GM04503 (cell line): Measurements from ENCODE around the gene FXYD6.

Source experiments
- DNase-seq: peaks from one replicate; pipeline ENCODE4 v3.0.0-alpha.2; 2012; ENCODE audit warnings: low read depth

Gene FXYD6

DNA sequence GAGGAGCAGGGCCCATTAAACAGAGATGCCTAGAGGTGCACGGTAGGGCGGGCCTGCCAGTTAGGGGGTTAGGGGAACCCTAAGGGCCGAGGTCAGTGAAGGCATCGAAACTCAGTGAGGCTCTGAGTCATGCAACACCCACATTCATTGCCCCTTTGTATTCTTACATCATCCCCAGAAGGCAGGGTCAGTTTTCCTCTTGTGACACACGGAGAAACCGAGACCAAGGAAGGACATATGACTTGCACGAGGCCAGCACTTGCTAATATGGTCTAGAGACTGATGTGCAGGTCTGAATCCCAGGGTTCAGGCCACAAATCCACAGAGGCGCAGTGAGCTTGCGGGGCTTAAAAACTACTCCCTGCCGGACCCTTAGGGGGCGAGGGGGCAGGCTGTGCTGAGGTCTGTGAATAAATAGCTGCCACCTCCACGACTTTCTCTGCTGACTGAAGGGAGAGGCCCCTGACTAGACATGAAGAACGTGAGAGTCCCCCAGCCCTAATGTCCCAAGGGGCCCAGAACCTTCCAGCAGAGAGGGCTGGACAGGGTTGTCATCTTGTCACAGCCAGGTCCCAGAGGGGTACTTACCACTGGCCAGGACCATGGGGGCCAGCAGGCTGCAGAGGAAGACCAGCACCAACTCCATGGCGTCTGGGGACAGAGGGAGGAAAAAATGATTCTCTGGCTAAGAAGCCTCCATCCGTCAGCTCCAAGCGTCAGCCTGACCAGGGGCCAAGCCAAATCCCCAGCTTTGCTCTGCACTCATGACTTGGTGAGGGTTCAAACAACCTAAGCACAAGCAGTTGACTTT lies 34.1 kb downstream of the FXYD6 start:
- DNase-seq, result no peak

DNA sequence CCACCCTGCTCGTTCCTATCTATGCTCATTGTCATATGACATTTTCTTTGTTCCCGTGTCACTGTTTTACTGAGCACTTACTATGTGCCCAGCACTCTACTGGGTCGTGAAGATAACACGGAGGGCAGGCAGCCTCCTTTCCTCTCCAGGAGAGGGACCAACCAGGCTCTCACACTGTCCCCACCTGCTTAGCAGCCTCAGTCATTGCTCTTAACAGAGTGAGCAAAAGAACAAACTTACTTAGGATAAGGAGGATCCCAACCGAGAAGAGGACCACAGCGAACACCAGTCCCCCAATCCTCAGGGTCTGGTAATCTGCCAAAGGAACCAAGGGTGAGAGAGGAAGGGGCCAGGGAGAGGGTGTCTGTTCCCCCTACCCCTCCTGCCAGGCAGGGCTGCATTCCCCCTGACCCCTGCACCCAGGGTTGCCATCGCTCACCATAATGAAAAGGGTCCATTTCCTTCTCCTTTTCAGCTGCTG lies 34.9 kb downstream of the FXYD6 start:
- no peak for DNase-seq

DNA sequence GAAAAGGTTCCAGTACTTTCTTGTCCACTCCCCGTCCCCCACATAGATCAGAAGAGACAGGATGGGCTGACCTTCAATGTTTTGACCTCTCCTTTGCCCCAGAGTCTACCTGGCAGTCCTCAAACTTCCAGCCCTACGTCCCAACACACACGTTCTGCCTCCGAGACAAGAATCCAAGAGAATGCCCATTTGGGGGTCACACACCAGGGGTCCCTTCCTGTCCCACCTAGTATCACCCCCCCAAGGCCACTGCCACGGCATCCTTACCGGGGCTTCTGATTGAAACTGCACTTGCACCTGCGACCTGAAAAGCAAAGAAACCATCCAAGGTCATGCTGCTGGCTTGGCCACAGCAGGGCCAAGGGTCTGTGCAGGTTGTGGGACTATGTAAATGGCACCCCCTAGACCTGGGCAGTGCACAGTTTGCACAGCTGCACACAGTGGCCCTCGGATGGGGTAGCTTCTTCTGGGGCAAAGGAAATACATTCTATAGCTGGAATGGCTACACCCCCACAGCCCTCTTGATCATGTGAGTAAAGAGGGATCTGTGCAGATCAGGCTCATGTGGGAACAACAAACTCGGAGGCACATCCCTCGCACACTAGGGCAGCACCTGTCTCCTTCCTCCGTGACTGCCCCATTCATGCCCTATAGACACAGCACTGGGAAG lies 35.4 kb downstream of the FXYD6 start:
- DNase-seq, result no peak

DNA sequence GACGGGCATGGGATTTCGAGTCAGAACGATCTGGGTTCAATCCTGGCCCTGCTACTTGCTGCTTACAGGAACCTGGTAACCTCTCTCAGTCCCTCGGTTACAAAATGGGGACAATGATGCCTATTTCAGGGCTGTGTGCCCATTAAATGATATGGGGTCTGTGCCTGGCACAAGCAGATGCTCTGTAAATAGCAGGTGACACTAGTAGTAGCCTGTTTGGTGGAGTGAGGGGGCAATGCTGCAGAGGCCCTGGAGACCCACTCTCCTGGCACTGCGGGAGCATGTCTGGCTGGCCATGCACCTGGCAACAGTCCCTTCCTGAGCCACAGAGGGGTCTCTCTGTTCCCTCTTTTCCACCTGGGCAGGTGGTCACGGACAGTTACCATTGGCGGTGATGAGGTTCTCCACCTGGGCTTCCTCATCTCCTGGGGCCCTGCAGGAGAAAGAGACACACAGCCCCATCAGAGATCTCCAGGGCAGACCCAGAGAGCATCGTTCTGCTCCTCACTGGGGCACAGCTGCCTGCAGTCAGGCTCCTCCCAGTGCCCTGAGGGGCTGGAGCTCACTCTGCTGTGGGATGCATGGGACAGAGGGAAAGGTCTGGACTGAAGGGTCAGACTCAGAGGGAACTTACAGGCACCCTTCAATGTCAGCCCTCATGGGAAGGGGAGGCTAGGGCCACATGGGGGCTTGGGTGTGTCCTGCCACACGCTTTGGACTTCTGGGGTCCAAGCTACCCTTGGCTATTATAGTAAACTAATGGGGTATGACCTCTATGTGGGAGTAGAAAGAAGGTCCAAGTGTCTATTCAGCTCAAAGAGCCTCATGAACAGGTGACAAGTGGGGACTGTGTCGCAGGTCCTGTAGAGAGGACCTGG lies 36.3 kb downstream of the FXYD6 start:
- DNase-seq, result no peak

DNA sequence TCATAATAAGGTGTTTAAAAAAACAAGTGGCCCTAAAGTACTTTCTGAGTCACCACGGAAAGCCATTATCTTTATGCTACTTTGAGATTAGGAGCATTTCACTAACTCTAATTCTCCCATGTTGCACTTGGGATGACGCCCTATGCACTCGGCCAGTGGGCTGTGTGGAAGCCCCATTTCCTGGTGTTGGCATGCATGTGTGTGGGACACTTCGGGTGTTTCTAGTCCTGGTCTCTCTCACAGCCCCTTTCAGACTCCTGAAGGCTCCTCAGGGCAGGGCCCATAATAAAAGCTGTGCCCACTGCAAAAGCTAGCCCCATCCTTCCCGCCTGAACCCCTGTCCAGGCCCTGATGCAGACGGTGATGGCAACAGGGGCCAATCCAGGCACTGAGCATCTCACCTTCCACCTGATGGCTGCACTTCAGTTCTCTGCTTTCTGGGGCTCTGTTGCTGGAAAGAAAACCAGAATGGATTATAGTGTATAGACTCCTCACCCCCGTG lies 37.0 kb downstream of the FXYD6 start:
- DNase-seq, result no peak

DNA sequence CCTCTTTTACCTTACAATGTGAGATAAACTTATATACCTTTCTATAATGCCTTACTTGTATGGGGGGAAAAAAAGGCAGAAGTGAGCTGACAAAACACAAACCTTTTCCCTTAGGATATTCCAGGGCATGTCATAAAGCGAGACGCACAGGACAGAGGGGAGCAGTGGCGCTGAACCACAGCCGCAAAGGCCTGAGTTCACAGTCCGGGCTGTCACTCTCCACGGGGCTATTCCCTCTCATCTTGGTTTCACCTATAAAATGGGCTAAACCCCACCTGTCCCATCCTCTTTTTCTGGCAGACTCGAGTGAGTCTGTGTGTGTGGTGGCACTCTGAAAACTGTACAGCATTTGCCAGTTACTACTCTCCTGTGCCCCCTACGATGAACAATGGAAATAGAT lies 37.6 kb downstream of the FXYD6 start:
- no peak for DNase-seq

DNA sequence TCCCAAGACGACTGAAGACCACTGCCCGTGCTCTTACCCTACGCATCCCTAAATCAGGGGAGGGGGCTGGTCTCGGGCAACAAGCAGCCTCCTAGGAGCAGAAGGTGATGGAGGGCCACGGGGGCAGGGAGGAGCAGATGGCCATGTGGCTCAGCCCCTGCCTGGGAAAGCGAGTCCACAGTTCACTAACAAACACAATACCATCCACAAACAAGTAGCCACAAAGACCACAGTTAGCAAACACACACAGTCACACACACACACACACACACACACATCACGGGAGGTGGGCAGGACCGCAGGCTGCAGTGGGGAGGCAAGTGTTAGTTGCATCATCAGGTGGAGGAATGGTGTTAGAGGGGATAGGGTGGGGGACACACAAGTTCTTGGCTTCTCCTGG lies 38.7 kb downstream of the FXYD6 start:
- no peak for DNase-seq

DNA sequence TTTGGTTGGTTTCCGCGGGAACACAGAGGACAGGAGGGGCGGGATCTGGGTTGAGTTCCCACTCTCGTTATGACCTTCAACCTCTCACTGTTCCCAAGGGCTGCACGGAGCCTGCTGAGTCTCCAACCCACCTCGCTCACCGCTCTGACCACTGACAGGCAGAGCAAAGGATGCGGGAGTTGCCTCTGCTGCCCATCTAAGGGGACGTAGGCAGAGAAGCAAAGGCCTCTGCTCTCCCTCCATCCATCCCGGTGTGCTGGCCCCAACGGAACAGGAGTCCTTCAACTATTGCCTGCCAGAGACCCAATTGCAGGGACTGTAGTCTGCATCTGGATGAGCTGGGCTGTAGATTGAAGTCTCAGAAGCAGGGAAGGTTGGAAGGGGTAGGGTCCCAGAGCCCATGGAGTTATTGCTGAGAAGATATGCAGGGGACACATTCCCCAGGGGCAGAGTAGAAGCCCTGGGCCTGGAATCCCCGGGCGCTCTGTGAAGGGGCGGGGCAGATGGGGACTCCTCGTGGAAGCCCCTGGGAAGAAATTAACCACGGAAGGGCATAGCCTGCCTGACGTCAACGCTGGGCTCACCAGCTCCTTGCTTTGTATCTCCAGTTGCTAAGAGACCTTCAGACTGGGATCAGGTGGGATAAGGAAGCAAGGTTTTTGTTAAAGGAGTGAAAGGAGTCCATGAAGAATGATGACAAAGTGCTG lies 39.2 kb downstream of the FXYD6 start:
- DNase-seq, result no peak

DNA sequence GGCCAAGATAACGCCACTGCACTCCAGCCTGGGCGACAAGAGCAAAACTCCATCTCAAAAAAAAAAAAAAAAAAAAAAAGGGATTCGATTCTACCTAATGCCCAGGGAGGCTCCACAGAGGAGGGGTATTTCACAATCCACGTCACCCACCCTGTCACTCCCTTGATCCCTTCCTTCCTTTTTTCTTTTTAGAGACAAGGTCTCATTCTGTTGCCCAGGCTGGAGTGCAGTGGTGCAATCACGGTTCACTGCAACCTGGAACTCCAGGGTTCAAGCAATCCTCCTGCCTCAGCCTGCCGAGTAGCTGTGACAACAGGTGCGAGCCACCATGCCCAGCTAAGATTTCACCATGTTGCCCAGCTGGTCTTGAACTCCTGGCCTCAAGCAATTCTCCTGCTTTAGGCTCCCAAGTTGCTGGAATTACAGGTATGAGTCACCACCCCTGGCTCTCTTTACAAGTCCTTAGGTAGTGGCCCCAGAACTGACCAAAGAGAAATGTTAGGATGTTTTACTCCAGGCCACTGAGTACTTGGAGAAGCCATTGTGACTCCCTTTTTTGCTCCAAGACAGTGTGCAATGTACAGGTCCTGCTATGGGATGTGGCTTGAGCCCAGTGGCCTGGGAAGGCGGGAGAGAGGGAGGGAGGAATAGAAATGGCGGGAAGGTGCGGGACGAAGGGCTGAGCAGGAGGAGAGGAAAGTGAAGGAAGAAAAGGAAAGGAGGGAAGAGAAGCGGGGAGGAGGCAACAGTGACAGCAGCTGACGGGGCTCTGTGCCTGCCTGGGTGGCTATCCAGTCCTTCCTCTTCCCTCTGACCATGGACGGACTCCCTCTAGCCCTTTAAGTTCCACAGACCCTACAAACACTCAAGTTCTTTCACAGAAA lies 40.1 kb downstream of the FXYD6 start:
- no peak for DNase-seq

DNA sequence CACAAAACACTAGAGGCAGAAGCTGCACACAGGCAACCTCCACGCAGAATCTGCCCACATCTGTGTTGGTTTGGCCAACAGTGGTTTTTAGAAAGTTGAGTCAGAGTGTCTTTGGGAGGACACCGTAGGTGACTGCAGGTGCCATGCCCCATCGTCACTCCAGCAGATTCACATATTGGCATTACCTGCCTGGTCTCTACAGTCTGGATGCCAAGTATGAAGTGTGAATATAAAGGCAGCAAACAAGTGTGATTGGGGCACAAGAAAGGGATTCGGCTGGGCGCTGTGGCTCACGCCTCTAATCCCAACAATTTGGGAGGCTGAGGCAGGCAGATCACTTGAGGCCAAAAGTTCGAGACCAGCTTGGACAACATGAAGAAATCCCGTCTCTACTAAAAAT lies 40.9 kb downstream of the FXYD6 start:
- DNase-seq, result no peak

DNA sequence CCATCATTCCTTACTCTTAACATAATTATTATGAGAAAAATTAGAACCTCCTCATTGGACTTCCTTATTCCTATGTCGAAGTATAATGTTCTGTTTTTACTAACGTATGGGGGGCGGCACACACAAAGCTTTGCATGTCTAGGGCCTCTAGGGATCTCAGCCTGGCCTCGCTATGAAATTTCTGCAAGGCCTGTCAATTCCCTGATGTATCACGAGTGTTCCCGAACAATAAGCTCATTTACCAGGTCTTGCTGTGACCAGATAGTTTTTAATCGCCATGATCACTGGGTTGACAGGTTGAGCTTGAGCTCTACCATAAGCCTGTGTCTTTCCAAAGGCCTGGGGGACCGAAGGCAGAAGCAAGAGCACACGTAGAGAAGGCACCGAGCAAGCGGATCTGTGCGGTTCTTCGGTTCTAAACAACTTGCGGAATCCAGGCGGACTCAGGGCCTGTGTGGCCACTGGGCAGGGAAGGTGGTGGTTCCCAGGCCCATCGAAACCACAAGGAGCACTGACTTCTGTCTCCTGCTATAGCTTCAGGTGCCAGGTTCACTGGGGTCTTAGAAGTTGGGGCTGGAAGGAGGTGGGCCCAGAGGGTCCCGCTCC lies 41.5 kb downstream of the FXYD6 start:
- no peak for DNase-seq

DNA sequence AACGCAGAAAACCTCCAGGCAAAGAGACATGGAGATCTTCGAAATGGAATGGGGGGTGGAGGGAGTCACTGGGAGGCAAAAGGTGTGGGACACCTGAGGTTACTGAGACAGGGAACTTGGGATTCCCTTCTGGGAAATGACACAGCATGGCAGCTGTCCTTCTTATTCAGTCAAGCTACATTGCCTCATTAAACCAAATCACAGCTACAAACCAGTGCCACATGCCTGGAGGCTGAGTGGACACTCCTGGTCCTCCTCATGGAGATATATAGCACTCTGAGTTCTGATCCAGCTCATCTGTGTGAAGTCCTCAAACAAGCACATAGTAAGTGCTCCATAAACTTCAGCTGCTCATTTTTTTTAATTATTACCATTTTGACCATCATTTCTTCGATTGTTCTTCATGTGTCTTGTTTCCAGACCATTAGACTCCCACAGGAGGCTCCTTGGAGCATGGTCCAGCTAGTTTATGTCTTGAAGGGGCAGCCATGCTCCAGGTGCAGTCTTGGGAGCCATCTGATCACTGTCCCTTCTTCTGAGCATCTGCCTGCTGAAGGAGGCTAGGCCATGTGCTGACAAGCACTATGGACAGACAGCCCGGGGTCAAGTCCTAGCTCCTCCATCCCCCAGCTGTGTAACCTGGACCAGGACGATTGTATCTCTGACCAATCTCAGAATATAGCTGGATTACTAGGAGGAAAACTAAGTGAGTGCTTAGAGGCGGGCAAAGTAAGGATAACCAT lies 42.2 kb downstream of the FXYD6 start:
- no peak for DNase-seq

DNA sequence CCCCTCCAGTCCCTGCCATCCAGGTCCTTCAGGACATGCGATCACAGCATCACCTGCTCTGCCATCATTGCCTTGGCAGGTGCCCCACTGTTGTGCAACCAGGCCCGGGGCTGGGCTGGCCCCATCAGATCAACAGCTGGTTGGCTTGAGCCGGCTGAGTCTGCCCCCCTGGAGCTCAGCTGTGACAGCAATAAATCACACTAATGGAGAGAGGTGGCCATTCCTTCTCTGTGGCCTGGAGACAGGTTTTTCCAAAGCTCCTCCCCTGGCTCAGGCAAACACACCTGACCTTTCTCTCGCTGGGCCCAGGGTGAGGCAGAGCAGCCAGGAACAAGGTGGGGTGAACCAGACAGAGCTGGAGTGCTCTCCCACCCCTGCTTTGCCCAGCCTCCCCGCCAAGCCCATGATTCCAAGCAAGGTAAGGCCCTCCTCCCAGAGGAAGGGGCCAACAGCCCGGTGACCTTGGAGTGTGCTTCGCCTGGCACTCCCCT lies 43.0 kb downstream of the FXYD6 start:
- no peak for DNase-seq

DNA sequence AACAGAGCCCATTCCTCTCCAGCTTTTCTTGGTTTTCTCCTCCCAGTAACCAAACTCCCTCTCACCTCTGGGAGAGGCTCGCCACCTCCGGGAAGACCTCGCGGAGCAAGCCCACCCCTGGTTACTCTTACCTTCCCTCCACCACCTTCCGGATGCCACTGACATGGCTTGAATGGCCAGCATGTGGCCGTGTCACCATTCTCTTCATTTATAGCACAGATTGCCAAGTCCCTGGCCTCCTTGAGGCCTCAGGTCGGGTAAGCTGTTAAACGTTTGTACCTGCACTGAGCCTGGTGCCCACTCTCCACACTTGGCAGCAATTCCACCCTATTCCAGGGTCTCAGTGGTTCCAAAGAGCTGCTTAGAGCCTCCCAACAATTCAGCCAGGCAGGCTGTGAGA lies 43.9 kb downstream of the FXYD6 start:
- no peak for DNase-seq

DNA sequence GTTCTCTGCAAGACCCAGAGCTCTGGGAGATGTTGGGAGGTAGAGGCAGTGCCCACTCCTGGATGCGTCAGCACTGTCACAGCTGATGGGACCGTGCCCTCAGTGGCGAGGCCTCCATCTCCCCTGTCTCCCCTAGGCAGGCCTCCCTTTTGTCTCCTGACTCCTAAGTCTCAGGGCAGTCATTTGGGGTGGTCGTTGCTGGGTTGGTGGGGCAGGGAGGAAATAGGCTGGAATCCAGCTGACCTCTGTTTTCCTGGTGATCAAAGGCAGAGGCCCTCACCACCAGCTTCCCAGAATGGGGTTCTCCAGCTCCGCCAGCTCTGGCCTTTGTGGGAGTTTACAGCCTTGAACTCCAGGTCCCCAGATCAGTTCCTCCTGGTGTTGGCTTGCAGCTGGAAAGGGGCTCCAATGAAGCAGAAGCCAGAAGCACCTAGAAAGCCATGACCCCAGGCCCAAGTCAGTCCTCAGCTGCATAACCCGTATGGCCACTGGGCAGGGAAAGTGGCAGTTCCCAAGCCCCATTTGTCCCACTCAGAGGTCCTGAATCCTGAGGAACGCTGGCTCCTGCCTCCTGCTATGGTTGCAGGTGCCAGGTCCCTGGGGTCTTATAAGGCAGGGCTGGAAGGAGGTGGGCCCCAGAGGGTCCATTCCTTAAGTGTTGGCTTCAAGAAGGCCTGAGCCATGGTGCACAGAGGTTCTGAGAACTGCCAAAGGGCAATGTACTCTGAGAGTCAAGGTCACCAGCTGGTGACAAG lies 44.6 kb downstream of the FXYD6 start:
- no peak for DNase-seq

DNA sequence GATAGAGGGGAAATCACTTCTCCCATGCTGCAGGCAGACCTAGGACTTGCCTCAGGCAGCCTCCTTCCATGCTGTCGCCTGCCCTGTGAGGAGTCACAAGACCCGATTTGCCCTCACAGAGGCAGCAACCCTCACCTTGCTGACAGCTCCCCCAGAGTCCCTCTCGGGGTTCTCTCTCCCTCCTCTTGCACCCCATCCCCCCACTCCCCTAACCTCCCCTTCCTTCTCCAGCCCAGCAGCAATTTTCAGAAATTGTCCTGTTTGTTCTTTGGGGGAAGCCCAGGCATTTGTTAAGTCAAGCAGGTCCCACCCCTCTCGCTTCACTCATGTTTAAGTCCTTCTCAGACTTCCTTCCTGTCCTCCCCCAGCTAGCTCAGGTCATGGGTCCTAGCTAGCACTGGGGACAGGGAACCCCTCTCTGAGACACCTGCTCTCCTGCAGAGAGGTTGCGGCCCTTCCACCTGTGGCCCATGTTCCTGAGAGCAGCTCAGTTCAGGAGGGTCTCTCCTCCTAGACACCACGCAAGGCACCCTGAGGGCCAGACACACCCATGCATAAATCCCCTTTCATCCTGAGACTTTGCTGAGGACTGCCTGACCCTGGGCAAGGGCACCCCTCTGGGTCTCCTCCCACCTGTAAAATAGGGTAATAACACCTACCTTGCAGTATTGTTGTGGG lies 45.6 kb downstream of the FXYD6 start:
- no peak for DNase-seq

DNA sequence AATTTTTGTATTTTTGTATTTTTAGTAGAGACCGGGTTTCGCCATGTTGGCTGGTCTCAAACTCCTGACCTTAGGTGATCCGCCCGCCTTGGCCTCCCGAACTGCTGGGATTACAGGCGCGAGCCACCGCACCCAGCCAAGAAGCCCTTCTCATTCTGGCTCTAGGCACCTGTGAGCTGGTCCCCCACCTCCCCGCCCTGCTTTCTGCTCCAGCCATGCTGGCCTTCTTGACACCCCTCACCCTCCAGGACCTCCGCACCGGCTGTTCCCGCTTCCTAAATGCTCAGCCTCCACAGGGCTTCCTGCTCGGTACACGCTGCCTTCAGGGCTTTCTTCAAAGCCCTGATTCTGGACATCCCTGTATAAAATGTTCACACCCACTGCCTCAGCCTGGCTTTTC lies 46.4 kb downstream of the FXYD6 start:
- no peak for DNase-seq

DNA sequence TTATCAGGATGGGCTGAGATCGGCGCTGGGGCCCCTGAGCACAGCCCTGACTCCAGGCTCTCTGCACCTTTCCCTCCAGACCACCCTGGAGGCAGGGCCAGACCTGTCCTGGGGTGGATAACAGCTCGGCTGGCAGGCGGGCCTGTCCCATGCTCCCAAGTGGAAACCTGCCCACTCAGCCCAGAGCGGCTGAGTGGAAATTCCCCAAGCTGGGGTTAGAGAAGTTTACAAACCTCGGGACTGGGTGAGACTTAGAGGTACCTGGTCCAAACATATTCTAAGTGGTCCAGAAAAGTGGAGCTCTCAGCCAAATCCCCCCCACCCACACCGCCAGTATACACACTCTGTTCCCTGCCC lies 47.1 kb downstream of the FXYD6 start:
- no peak for DNase-seq
